Fibroblast of lung (primary cell): ENCODE results near the gene ZNF391. TPM values are rescaled to one million over a fixed set of nuclear protein-coding genes. Genes with fewer than 3 reads are reported as not detected.

ENCODE experiments used
- DNase-seq, 2 donors: peaks; one replicate each; pipeline versions ENCODE4 v3.0.0 to v3.0.0-alpha.2; 2010; ENCODE audit warnings: low read depth in 2 of 2
- H2AFZ ChIP-seq: 2 replicates; pipeline ENCODE4 v1.5.1; 2012; ENCODE audit warnings: low read length, control low read depth, inconsistent platforms
- H3K27ac ChIP-seq: 2 replicates; pipeline ENCODE4 v1.5.1; 2011; ENCODE audit warnings: low read length, control low read depth; ENCODE audit not compliant: insufficient read depth
- H3K27me3 ChIP-seq: 2 replicates; pipeline ENCODE4 v1.5.1; 2011; ENCODE audit warnings: mild to moderate bottlenecking, low read length; ENCODE audit not compliant: control insufficient read depth, insufficient read depth
- H3K36me3 ChIP-seq: 2 replicates; pipeline ENCODE4 v1.5.1; 2011; ENCODE audit warnings: low read length; ENCODE audit not compliant: control insufficient read depth, insufficient read depth
- H3K4me1 ChIP-seq: 2 replicates; pipeline ENCODE4 v1.5.1; 2011; ENCODE audit warnings: low read length; ENCODE audit not compliant: control insufficient read depth, insufficient read depth; ENCODE audit errors: extremely low read depth
- H3K4me2 ChIP-seq: 2 replicates; pipeline ENCODE4 v1.5.1; 2011; ENCODE audit warnings: low read length, control low read depth; ENCODE audit not compliant: insufficient read depth; ENCODE audit errors: extremely low read depth
- H3K4me3 ChIP-seq, 4 experiments: fragments of 200-600 bp in 1 of 4; sonication (generic) in 1 of 4; replicated peaks in 1 of 4; 2 replicates each; pipeline ENCODE4 v1.5.1; 2011 to 2016; ENCODE audit warnings: low read length in 4 of 4, low read depth in 3 of 4, mild to moderate bottlenecking in 3 of 4, control low read depth in 2 of 4, inconsistent platforms in 1 of 4, mixed read lengths in 1 of 4; ENCODE audit not compliant: insufficient read depth in 1 of 4; ENCODE audit errors: control extremely low read depth in 1 of 4
- H3K79me2 ChIP-seq: 2 replicates; pipeline ENCODE4 v1.5.1; 2012; ENCODE audit warnings: mild to moderate bottlenecking, low read length, inconsistent platforms; ENCODE audit not compliant: control insufficient read depth, insufficient read depth
- H3K9ac ChIP-seq: 2 replicates; pipeline ENCODE4 v1.5.1; 2011; ENCODE audit warnings: mild to moderate bottlenecking, low read length, control low read depth; ENCODE audit not compliant: insufficient read depth
- H3K9me3 ChIP-seq: 2 replicates; pipeline ENCODE4 v1.5.1; 2012; ENCODE audit warnings: low read depth, low read length; ENCODE audit not compliant: control insufficient read depth, insufficient read depth
- H4K20me1 ChIP-seq: 2 replicates; pipeline ENCODE4 v1.5.1; 2011; ENCODE audit warnings: low read length; ENCODE audit not compliant: control insufficient read depth, insufficient read depth; ENCODE audit errors: extremely low read depth
- CTCF ChIP-seq, 2 donors: IDR thresholded peaks in 1 of 2; conservative IDR thresholded peaks in 1 of 2; 1 replicate in 1 of 2; 2 replicates in 1 of 2; pipeline ENCODE4 v1.5.1; 2011 to 2012; ENCODE audit warnings: low read length in 2 of 2, control low read depth in 1 of 2, inconsistent platforms in 1 of 2, low read depth in 1 of 2, mild to moderate bottlenecking in 1 of 2
- EZH2 ChIP-seq: IDR thresholded peaks from 2 replicates; pipeline ENCODE4 v1.5.1; 2012; ENCODE audit warnings: low read length, control low read depth, mild to moderate bottlenecking; ENCODE audit errors: missing control alignments
- polyA plus RNA-seq, 2 donors: library from polyadenylated mRNA; depleted of rRNA in 1 of 2; stranded (reverse) in 1 of 2; unstranded in 1 of 2; fragments of >200 nt; gene quantifications; 2 replicates each; pipeline ENCODE4 v1.2.1, GENCODE V29; 2011 to 2012; ENCODE audit warnings: missing spikeins in 1 of 2
- total RNA-seq: library from RNA; depleted of rRNA; stranded (reverse); fragments of >200 nt; gene quantifications from 2 replicates; pipeline ENCODE4 v1.2.1, GENCODE V29; 2014

Gene ZNF391
- total and polyA plus RNA-seq, 2 donors (not counting 1 experiment from before 2014, with no cell fraction given): 0.92 to 2.8 TPM

GRCh38 chr6:27383011-27383410, 5.5 kb upstream of the ZNF391 start:
- H4K20me1 ChIP-seq: no peaks in the 10 kb centered on the region

GRCh38 chr6:27383481-27383880, 5.1 kb upstream of the ZNF391 start:
- Histone ChIP-seq H3K4me1 (no peaks in the 10 kb centered on the region), H3K4me3 (no peak overlapping the region), H3K27me3 (no peaks in the 10 kb centered on the region), H4K20me1 (no peaks in the 10 kb centered on the region), H3K27ac (no peak overlapping the region), H3K79me2 (no peaks in the 10 kb centered on the region), H3K36me3 (no peaks in the 10 kb centered on the region), H3K9me3 (no peaks in the 10 kb centered on the region), H3K9ac (no peak overlapping the region), H2AFZ (no peak overlapping the region), H3K4me2 (no peak overlapping the region)
- no peak for DNase-seq
- no peak for TF ChIP-seq CTCF (conservative IDR thresholded peaks at IDR 0.05 in 1 of 2, IDR thresholded peaks at IDR 0.05 in 1 of 2; ENCODE audit: low read depth in 1 of 2, low read length in 2 of 2)
- no peak for TF ChIP-seq EZH2

More at GRCh38 chr6:27383011-27383410, 5.5 kb upstream of the ZNF391 start:
- Histone ChIP-seq H3K4me1 (no peaks in the 10 kb centered on the region), H3K4me2 (no peak overlapping the region), H3K27ac (no peak overlapping the region), H3K4me3 (no peak overlapping the region), H3K9ac (no peak overlapping the region), H2AFZ (no peak overlapping the region), H3K27me3 (no peaks in the 10 kb centered on the region), H3K79me2 (no peaks in the 10 kb centered on the region), H3K9me3 (no peaks in the 10 kb centered on the region), H3K36me3 (no peaks in the 10 kb centered on the region)
- DNase-seq: no peak
- TF ChIP-seq EZH2: no peak
- no peak for TF ChIP-seq CTCF (conservative IDR thresholded peaks at IDR 0.05 in 1 of 2, IDR thresholded peaks at IDR 0.05 in 1 of 2; ENCODE audit: low read depth in 1 of 2, low read length in 2 of 2)

GRCh38 chr6:27392623-27393022, 4.1 kb downstream of the ZNF391 start:
- Histone ChIP-seq H3K27ac (no peak overlapping the region), H4K20me1 (no peaks in the 10 kb centered on the region), H3K9ac (no peak overlapping the region), H3K9me3 (no peaks in the 10 kb centered on the region), H3K4me2 (no peak overlapping the region), H3K79me2 (no peaks in the 10 kb centered on the region), H2AFZ (no peak overlapping the region), H3K27me3 (no peaks in the 10 kb centered on the region), H3K4me3 (no peak overlapping the region), H3K4me1 (no peaks in the 10 kb centered on the region), H3K36me3 (no peaks in the 10 kb centered on the region)
- no peak for TF ChIP-seq EZH2
- TF ChIP-seq CTCF (conservative IDR thresholded peaks at IDR 0.05 in 1 of 2, IDR thresholded peaks at IDR 0.05 in 1 of 2; ENCODE audit: low read depth in 1 of 2, low read length in 2 of 2): no peak
- no peak for DNase-seq
